HepG2 (cell line): ENCODE data around the gene CNKSR3. TPM values are rescaled to one million over a fixed set of nuclear protein-coding genes. Genes with fewer than 3 reads are reported as not detected.

Experiments used
- ARHGAP35 ChIP-seq: sonication (generic); formaldehyde crosslinking; IDR thresholded peaks from 2 replicates; pipeline ENCODE4 v1.9.0; 2022; ENCODE audit warnings: mild to moderate bottlenecking, inconsistent platforms, moderate library complexity, missing genetic modification reagents, borderline replicate concordance
- ATF4 ChIP-seq, 2 experiments: fragments of 450-650 bp in 1 of 2; sonication (generic) in 1 of 2; formaldehyde crosslinking; IDR thresholded peaks; 2 replicates each; pipeline versions ENCODE4 v1.5.0 to v1.8.0; 2020 to 2022; ENCODE audit warnings: mild to moderate bottlenecking in 1 of 2, missing genetic modification reagents in 1 of 2
- BRD4 ChIP-seq: sonication (generic); formaldehyde crosslinking; IDR thresholded peaks from 2 replicates; pipeline ENCODE4 v1.4.0; 2020; ENCODE audit warnings: missing genetic modification reagents
- CENPBD1 ChIP-seq: sonication (generic); formaldehyde crosslinking; IDR thresholded peaks from 2 replicates; pipeline ENCODE4 v1.8.0; 2022; ENCODE audit warnings: missing genetic modification reagents, low read depth, mild to moderate bottlenecking, borderline replicate concordance
- DNMT1 ChIP-seq: sonication (generic); formaldehyde crosslinking; IDR thresholded peaks from 2 replicates; pipeline ENCODE4 v1.5.1; 2020; ENCODE audit warnings: mild to moderate bottlenecking, missing genetic modification reagents
- DPF2 ChIP-seq: sonication (generic); formaldehyde crosslinking; IDR thresholded peaks from 2 replicates; pipeline ENCODE4 v1.4.0; 2020; ENCODE audit warnings: mild to moderate bottlenecking, low read depth, missing genetic modification reagents, borderline replicate concordance
- DRAP1 ChIP-seq: IDR thresholded peaks from 2 replicates; pipeline ENCODE4 v1.6.1; 2016; ENCODE audit warnings: missing genetic modification reagents, missing compliant biosample characterization
- ELF3 ChIP-seq: IDR thresholded peaks from 2 replicates; pipeline ENCODE4 v1.6.1; 2016; ENCODE audit warnings: missing genetic modification reagents, missing compliant biosample characterization
- GFI1 ChIP-seq: sonication (generic); formaldehyde crosslinking; IDR thresholded peaks from 2 replicates; pipeline ENCODE4 v1.5.0; 2020; ENCODE audit warnings: missing genetic modification reagents, mild to moderate bottlenecking, borderline replicate concordance
- HBP1 ChIP-seq: IDR thresholded peaks from 2 replicates; pipeline ENCODE4 v1.6.1; 2016; ENCODE audit warnings: low read depth, control low read depth
- HNF4A ChIP-seq: sonication (generic); formaldehyde crosslinking; IDR thresholded peaks from 2 replicates; pipeline ENCODE4 v1.4.0; 2020; ENCODE audit warnings: missing genetic modification reagents
- HNF4G ChIP-seq, 2 experiments: sonication (generic) in 1 of 2; formaldehyde crosslinking in 1 of 2; IDR thresholded peaks; 2 replicates each; pipeline versions ENCODE4 v1.4.0 to v1.6.1; 2011 to 2020; ENCODE audit warnings: borderline replicate concordance in 2 of 2, low read depth in 2 of 2, mild to moderate bottlenecking in 2 of 2, low read length in 1 of 2, missing genetic modification reagents in 1 of 2, moderate library complexity in 1 of 2
- KLF13 ChIP-seq: sonication (generic); formaldehyde crosslinking; IDR thresholded peaks from 2 replicates; pipeline ENCODE4 v1.4.0; 2020; ENCODE audit warnings: mild to moderate bottlenecking, missing genetic modification reagents
- KMT2B ChIP-seq: IDR thresholded peaks from 2 replicates; pipeline ENCODE4 v1.6.1; 2016; ENCODE audit warnings: missing genetic modification reagents, missing compliant biosample characterization
- MXI1 ChIP-seq: IDR thresholded peaks from 3 replicates; pipeline ENCODE4 v1.6.1; 2012; ENCODE audit warnings: low read depth, low read length, inconsistent platforms, borderline replicate concordance
- NCOA1 ChIP-seq: sonication (generic); formaldehyde crosslinking; IDR thresholded peaks from 2 replicates; pipeline ENCODE4 v1.9.0; 2021; ENCODE audit warnings: missing genetic modification reagents
- SOX13 ChIP-seq, 3 experiments: fragments of 450-650 bp in 1 of 3; sonication (generic) in 1 of 3; formaldehyde crosslinking in 1 of 3; IDR thresholded peaks in 2 of 3; conservative IDR thresholded peaks in 1 of 3; 2 replicates each; pipeline versions ENCODE4 v1.5.0 to v1.6.1; 2016 to 2020; ENCODE audit warnings: antibody characterized with exemption in 1 of 3, mild to moderate bottlenecking in 1 of 3, missing compliant biosample characterization in 1 of 3, missing genetic modification reagents in 1 of 3, moderate library complexity in 1 of 3
- TGIF2 ChIP-seq: IDR thresholded peaks from 2 replicates; pipeline ENCODE4 v1.6.1; 2016; ENCODE audit warnings: control low read depth, missing compliant biosample characterization
- TOE1 ChIP-seq: sonication (generic); formaldehyde crosslinking; IDR thresholded peaks from 2 replicates; pipeline ENCODE4 v1.4.0; 2020; ENCODE audit warnings: mild to moderate bottlenecking, missing genetic modification reagents
- ZBTB20 ChIP-seq: sonication (generic); formaldehyde crosslinking; IDR thresholded peaks from 2 replicates; pipeline ENCODE4 v1.8.1; 2023; ENCODE audit warnings: missing genetic modification reagents, low read depth, mild to moderate bottlenecking, borderline replicate concordance
- ZFX ChIP-seq: sonication (generic); formaldehyde crosslinking; IDR thresholded peaks from 2 replicates; pipeline ENCODE4 v1.4.0; 2020; ENCODE audit warnings: mild to moderate bottlenecking, low read depth, missing genetic modification reagents, moderate library complexity
- ZNF160 ChIP-seq: sonication (generic); formaldehyde crosslinking; IDR thresholded peaks from 2 replicates; pipeline ENCODE4 v1.8.0; 2022; ENCODE audit warnings: mild to moderate bottlenecking, inconsistent platforms, missing genetic modification reagents
- ZNF441 ChIP-seq: sonication (generic); formaldehyde crosslinking; IDR thresholded peaks from 2 replicates; pipeline ENCODE4 v1.7.0; 2021; ENCODE audit warnings: missing genetic modification reagents, borderline replicate concordance
- ZNF816 ChIP-seq: sonication (generic); formaldehyde crosslinking; IDR thresholded peaks from 2 replicates; pipeline ENCODE4 v1.8.0; 2022; ENCODE audit warnings: missing genetic modification reagents, mild to moderate bottlenecking, borderline replicate concordance
- ZZZ3 ChIP-seq: sonication (generic); formaldehyde crosslinking; IDR thresholded peaks from 2 replicates; pipeline ENCODE4 v1.4.0; 2020; ENCODE audit warnings: missing genetic modification reagents, mild to moderate bottlenecking, borderline replicate concordance
- polyA plus RNA-seq, 8 experiments: library from polyadenylated mRNA; depleted of rRNA in 3 of 8; stranded (reverse) in 7 of 8; unstranded in 1 of 8; fragments of >200 nt; fragmentation: Illumina TruSeq in 4 of 8; extraction: Trizol in 4 of 8; gene quantifications; 2 replicates each; pipeline versions ENCODE4 v1.2.1 to v1.2.3, GENCODE V29; 2011 to 2016; ENCODE audit warnings: low read depth in 4 of 8, missing spikeins in 1 of 8, mixed read lengths in 1 of 8; ENCODE audit not compliant: insufficient read depth in 1 of 8
- total RNA-seq, 5 experiments: library from RNA; depleted of rRNA; stranded (reverse); fragments of >200 nt; fragmentation: Illumina TruSeq; extraction: Trizol; gene quantifications; 2 replicates each; pipeline ENCODE4 v1.2.3, GENCODE V29; 2016; ENCODE audit warnings: low read depth in 1 of 5

CNKSR3 gene
- total and polyA plus RNA-seq, 2 of the 13 experiments (the other 11 are each of a cell fraction or from before 2014, with no cell fraction given) = 9.2 to 38.6 TPM

- TF ChIP-seq TOE1 (no peak), NCOA1 (no peak), ELF3 (CRISPR knock-in tag) (peak; percentile 59; the same call in 1 of the 2 replicates), GFI1 (0 out of 2 replicates have a peak, but pooled peaks have one; percentile 22), BRD4 (CRISPR knock-in tag) (no peak), TGIF2 (CRISPR knock-in tag) (no peak), HNF4A (CRISPR knock-in tag) (peak; percentile 88), DRAP1 (CRISPR knock-in tag) (no peak), KLF13 (no peak), SOX13 (IDR thresholded peaks at IDR 0.05) (no peak), SOX13 (CRISPR knock-in tag; conservative IDR thresholded peaks at IDR 0.05 in 1 of 2, IDR thresholded peaks at IDR 0.05 in 1 of 2) (0 out of 4 replicates have a peak, but pooled peaks of 1 of the 2 experiments have one; percentile 30), CENPBD1 (CRISPR knock-in tag) (no peak), ZBTB20 (no peak), ZZZ3 (CRISPR knock-in tag) (no peak), ZNF441 (CRISPR knock-in tag) (no peak), ZNF816 (CRISPR knock-in tag) (peak; percentile 71; the same call in 1 of the 2 replicates), HNF4G (IDR thresholded peaks at IDR 0.05; ENCODE audit: borderline replicate concordance, low read depth, low read length) (peak; percentile 95), HNF4G (CRISPR knock-in tag; IDR thresholded peaks at IDR 0.05; ENCODE audit: borderline replicate concordance, low read depth) (peak; percentile 38; the same call in 1 of the 2 replicates), DNMT1 (CRISPR knock-in tag) (no peak), ARHGAP35 (CRISPR knock-in tag) (no peak), ZNF160 (CRISPR knock-in tag) (no peak), MXI1 (no peak), KMT2B (CRISPR knock-in tag) (no peak), HBP1 (CRISPR knock-in tag) (no peak), ATF4 (CRISPR knock-in tag; IDR thresholded peaks at IDR 0.05) (0 out of 4 replicates have a peak, but pooled peaks of 1 of the 2 experiments have one; percentile 33), ZFX (peak; percentile 28; the same call in 1 of the 2 replicates), DPF2 (CRISPR knock-in tag) (no peak)
These were observed 27.2 kb upstream of the CNKSR3 start (continued) for GRCh38 chr6:154537511-154538325.
